A673 (cell line): ENCODE measurements around the gene ALB. TPM values are rescaled to one million over a fixed set of nuclear protein-coding genes. Genes with fewer than 3 reads are reported as not detected.
"Not testable (repeated sequence)": the region's sequence is repeated elsewhere in the genome, so short reads cannot be mapped to it uniquely, and the experiment has no call there.

Experiments used
- BruUV-seq: library from RNA; stranded (reverse); fragments of 400-500 nt; replicated peaks from 2 replicates; lab custom pipeline; 2021; lab: Mats Ljungman, UMichigan
- CTCF ChIA-PET: fragments of 300-600 bp; sonication (Branson Sonifier 250); formaldehyde crosslinking; loops from one replicate; lab custom pipeline; 2022; ENCODE audit warnings: antibody characterized with exemption; lab: Charles Lee
- POLR2A ChIA-PET: fragments of 300-600 bp; sonication (Branson Sonifier 250); formaldehyde crosslinking; loops from one replicate; lab custom pipeline; 2022; ENCODE audit warnings: antibody characterized with exemption; ENCODE audit not compliant: low non-redundant PET; lab: Charles Lee
- DNase-seq: peaks from one replicate; pipeline ENCODE4 v3.0.0-alpha.2; 2015; ENCODE audit warnings: low spot score
- H3K27ac ChIP-seq: fragments of 200-600 bp; sonication (generic); 2 replicates; pipeline ENCODE4 v1.5.1; 2016; ENCODE audit warnings: mixed run types, low read depth, mild to moderate bottlenecking, mixed read lengths, antibody characterized with exemption, low read length; ENCODE audit not compliant: poor library complexity, severe bottlenecking
- H3K27me3 ChIP-seq: fragments of 200-600 bp; sonication (generic); replicated peaks from 2 replicates; pipeline ENCODE4 v1.6.1; 2017; ENCODE audit warnings: mixed run types, low read depth, mild to moderate bottlenecking, mixed read lengths, antibody characterized with exemption, low read length; ENCODE audit not compliant: insufficient read depth, poor library complexity
- H3K36me3 ChIP-seq: fragments of 200-600 bp; sonication (generic); 2 replicates; pipeline ENCODE4 v1.6.1; 2016; ENCODE audit warnings: mixed run types, mild to moderate bottlenecking, mixed read lengths, antibody characterized with exemption, low read length; ENCODE audit not compliant: insufficient read depth, poor library complexity, severe bottlenecking
- H3K4me1 ChIP-seq: fragments of 200-600 bp; sonication (generic); 2 replicates; pipeline ENCODE4 v1.6.1; 2017; ENCODE audit warnings: mixed run types, mild to moderate bottlenecking, mixed read lengths, antibody characterized with exemption, low read length; ENCODE audit not compliant: insufficient read depth, poor library complexity, severe bottlenecking
- H3K4me3 ChIP-seq: fragments of 200-600 bp; sonication (generic); 2 replicates; pipeline ENCODE4 v1.5.1; 2016; ENCODE audit warnings: low read depth, mixed run types, mild to moderate bottlenecking, mixed read lengths, low read length; ENCODE audit not compliant: poor library complexity, severe bottlenecking
- H3K9me3 ChIP-seq: fragments of 200-600 bp; sonication (generic); 2 replicates; pipeline ENCODE4 v1.6.1; 2016; ENCODE audit warnings: mixed run types, low read depth, mild to moderate bottlenecking, mixed read lengths, antibody characterized with exemption, low read length; ENCODE audit not compliant: poor library complexity, severe bottlenecking
- EZH2 ChIP-seq: fragments of 200-600 bp; sonication (generic); IDR thresholded peaks from 2 replicates; pipeline ENCODE4 v1.6.1; 2017; ENCODE audit warnings: borderline replicate concordance, low read depth, mild to moderate bottlenecking, mixed read lengths, antibody characterized with exemption, low read length; ENCODE audit not compliant: poor library complexity, severe bottlenecking
- intact Hi-C: fragments of 100-400 bp; cut with micrococcal nuclease; formaldehyde crosslinking; loops from one replicate; pipeline ENCODE4 v1.10.0; 2022; ENCODE audit not compliant: unreplicated experiment
- total RNA-seq: library from RNA; stranded (reverse); gene quantifications from 2 replicates; pipeline ENCODE4 v1.2.3, GENCODE V29; 2021
- TF ChIP-seq, protein P1 (sequence below): fragments of 300-800, 200-600 bp; sonication (generic); conservative IDR thresholded peaks from 2 replicates; pipeline ENCODE4 v1.5.1; 2017; ENCODE audit warnings: low read depth, mild to moderate bottlenecking, antibody characterized with exemption, low read length, moderate library complexity, mixed read lengths

ALB gene
- total RNA-seq, 1 experiment from 2014 or later: not detected

DNA sequence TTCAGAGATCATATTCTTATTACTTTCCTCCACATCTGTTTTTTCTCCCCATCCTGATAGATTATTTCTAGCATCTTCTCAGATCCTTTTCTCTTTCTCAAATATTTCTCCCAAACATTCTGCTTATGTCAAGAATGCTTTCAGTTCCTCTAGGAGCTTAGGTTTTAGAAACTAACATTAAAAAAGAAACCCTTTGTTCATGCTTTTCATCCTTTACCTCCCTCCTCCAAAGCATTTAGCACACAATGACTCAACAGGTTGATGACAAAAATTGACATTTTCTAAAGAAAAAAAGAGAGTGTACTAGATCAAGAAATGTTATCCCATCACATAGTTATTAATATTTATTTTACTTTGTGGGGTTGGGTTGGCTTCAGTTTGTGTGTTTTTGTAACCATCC is 16.5 kb upstream of the ALB start:
- no peaks in the 10 kb centered on the region for H3K9me3 ChIP-seq

DNA sequence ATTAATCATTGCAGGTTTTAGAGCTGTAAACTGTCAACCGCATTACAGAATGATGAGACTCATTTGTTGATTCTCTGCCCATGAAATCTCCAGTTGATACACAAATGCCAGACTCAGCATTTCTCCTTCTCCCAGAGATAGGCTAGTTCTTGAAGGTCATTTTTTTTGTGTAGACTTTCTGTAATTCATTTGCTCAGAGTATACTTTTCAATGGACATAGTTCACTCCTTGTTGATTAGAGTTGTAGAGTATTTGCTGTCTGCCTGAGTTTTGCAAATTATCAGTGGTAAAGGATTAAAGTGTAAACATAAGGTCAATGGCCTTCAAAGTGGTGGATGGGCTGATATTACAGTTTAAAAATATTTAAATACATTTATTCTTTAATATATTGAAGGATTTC is 15.2 kb upstream of the ALB start:
- POLR2A ChIA-PET: no interaction called here
- Histone ChIP-seq H3K36me3 (no peaks in the 10 kb centered on the region), H3K9me3 (no peaks in the 10 kb centered on the region), H3K27me3 (no peaks in the 10 kb centered on the region), H3K4me1 (no peaks in the 10 kb centered on the region), H3K27ac (no peak overlapping the region), H3K4me3 (no peak overlapping the region)
- no TSS peak for BruUV-seq
- TF ChIP-seq, protein P1, sequence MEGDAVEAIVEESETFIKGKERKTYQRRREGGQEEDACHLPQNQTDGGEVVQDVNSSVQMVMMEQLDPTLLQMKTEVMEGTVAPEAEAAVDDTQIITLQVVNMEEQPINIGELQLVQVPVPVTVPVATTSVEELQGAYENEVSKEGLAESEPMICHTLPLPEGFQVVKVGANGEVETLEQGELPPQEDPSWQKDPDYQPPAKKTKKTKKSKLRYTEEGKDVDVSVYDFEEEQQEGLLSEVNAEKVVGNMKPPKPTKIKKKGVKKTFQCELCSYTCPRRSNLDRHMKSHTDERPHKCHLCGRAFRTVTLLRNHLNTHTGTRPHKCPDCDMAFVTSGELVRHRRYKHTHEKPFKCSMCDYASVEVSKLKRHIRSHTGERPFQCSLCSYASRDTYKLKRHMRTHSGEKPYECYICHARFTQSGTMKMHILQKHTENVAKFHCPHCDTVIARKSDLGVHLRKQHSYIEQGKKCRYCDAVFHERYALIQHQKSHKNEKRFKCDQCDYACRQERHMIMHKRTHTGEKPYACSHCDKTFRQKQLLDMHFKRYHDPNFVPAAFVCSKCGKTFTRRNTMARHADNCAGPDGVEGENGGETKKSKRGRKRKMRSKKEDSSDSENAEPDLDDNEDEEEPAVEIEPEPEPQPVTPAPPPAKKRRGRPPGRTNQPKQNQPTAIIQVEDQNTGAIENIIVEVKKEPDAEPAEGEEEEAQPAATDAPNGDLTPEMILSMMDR: no peak
- no peak for DNase-seq
- CTCF ChIA-PET: no interaction called here
- intact Hi-C loops: no loop called here

More for the DNA sequence above, 16.5 kb upstream of the ALB start:
- Histone ChIP-seq H3K4me1 (no peaks in the 10 kb centered on the region), H3K4me3 (no peak overlapping the region), H3K27ac (no peak overlapping the region), H3K36me3 (no peaks in the 10 kb centered on the region), H3K27me3 (no peaks in the 10 kb centered on the region)
- ChIA-PET CTCF (no interaction called here), POLR2A (no interaction called here)
- TF ChIP-seq, protein P1: no peak
- TF ChIP-seq EZH2: no peak
- no TSS peak for BruUV-seq
- intact Hi-C loops: no loop called here
- DNase-seq: no peak

DNA sequence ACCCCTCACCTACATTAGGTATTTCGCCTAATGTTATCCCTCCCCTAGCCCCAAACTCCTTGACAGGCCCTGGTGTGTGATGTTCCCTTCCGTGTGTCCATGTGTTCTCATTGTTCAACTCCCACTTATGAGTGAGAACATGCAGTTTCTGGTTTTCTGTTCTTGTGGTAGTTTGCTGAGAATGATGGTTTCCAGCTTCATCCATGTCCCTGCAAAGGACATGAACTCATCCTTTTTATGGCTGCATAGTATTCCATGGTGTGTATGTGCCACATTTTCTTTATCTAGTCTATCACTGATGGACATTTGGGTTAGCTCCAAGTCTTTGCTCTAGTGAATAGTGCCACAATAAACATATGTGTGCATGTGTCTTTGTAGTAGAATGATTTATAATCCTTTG is 14.4 kb upstream of the ALB start:
- H3K4me3 ChIP-seq, POLR2A ChIA-PET, DNase-seq, H3K4me1 ChIP-seq, BruUV-seq, H3K9me3 ChIP-seq, intact Hi-C loops, H3K36me3 ChIP-seq, H3K27me3 ChIP-seq, CTCF ChIA-PET, H3K27ac ChIP-seq: not testable (repeated sequence)

DNA sequence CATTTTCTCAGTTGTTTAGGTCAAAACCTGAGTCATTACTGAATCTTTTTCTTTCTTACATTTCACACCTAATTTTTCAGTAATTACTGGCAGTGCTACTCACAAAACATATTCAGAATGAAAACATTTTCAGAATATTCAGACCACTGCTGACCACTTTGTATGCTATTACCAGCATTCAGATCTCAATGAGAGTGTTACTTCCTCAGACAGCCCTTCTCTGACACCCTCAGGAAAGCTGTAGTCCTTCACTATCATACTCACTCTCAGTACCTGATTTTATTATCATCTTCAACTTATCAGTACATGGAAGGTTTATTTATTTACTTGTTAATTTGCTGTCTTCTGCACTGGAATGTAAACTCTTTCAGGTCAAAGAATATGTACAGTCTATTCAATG is 12.3 kb upstream of the ALB start:
- Histone ChIP-seq H3K4me3 (no peak overlapping the region), H3K27me3 (no peaks in the 10 kb centered on the region), H3K36me3 (no peaks in the 10 kb centered on the region), H3K4me1 (no peaks in the 10 kb centered on the region), H3K9me3 (no peaks in the 10 kb centered on the region), H3K27ac (no peak overlapping the region)
- POLR2A ChIA-PET: no interaction called here
- intact Hi-C loops: no loop called here
- no peak for TF ChIP-seq EZH2
- TF ChIP-seq, protein P1: no peak
- CTCF ChIA-PET: no interaction called here
- no peak for DNase-seq
- no TSS peak for BruUV-seq
